Liver (tissue), 9 donors: ENCODE results near the gene IFNGR2. TPM values are rescaled to one million over a fixed set of nuclear protein-coding genes. Genes with fewer than 3 reads are reported as not detected.

Source experiments
- DNase-seq: peaks from one replicate; pipeline ENCODE4 v3.0.0-alpha.2; 2017; ENCODE audit warnings: low spot score
- H3K27ac ChIP-seq, 2 donors: one replicate each; pipeline ENCODE4 v1.7.0; 2013; ENCODE audit warnings: inconsistent platforms in 2 of 2, low read length in 2 of 2, control low read depth in 1 of 2, low read depth in 1 of 2, mild to moderate bottlenecking in 1 of 2
- H3K27me3 ChIP-seq, 4 donors: one replicate each; pipeline versions ENCODE4 v1.6.1 to v1.7.0; 2013; ENCODE audit warnings: low read length in 3 of 4, inconsistent platforms in 1 of 4, mild to moderate bottlenecking in 1 of 4, moderate library complexity in 1 of 4; ENCODE audit not compliant: control insufficient read depth in 4 of 4, insufficient read depth in 4 of 4
- H3K36me3 ChIP-seq, 4 donors: one replicate each; pipeline versions ENCODE4 v1.6.1 to v1.7.0; 2013; ENCODE audit warnings: low read length in 3 of 4, mild to moderate bottlenecking in 3 of 4, low read depth in 1 of 4, moderate library complexity in 1 of 4; ENCODE audit not compliant: control insufficient read depth in 4 of 4, insufficient read depth in 3 of 4
- H3K4me1 ChIP-seq, 4 donors: one replicate each; pipeline versions ENCODE4 v1.6.1 to v1.7.0; 2013; ENCODE audit warnings: low read length in 3 of 4, mild to moderate bottlenecking in 3 of 4, moderate library complexity in 1 of 4; ENCODE audit not compliant: control insufficient read depth in 4 of 4, insufficient read depth in 4 of 4
- H3K4me3 ChIP-seq, 3 donors: one replicate each; pipeline versions ENCODE4 v1.6.1 to v1.7.0; 2013; ENCODE audit warnings: low read length in 3 of 3, control low read depth in 1 of 3, low read depth in 1 of 3, mild to moderate bottlenecking in 1 of 3
- H3K9ac ChIP-seq, 2 donors: one replicate each; pipeline ENCODE4 v1.7.0; 2013; ENCODE audit warnings: low read length in 2 of 2, mild to moderate bottlenecking in 2 of 2, moderate library complexity in 2 of 2, control low read depth in 1 of 2, low read depth in 1 of 2
- H3K9me3 ChIP-seq, 4 donors: one replicate each; pipeline versions ENCODE4 v1.6.1 to v1.7.0; 2013; ENCODE audit warnings: low read length in 3 of 4; ENCODE audit not compliant: control insufficient read depth in 4 of 4
- ATF3 ChIP-seq: IDR thresholded peaks from 2 replicates; pipeline ENCODE4 v1.6.1; 2016; ENCODE audit warnings: antibody characterized with exemption
- CTCF ChIP-seq: fragments of 150-350 bp; IDR thresholded peaks from 2 replicates; pipeline ENCODE4 v1.5.1; 2017; ENCODE audit warnings: improper control_type of control experiment, low read depth, low read length; ENCODE audit not compliant: missing input control
- EGR1 ChIP-seq, 2 donors: IDR thresholded peaks; 2 replicates each; pipeline ENCODE4 v1.6.1; 2016 to 2018; ENCODE audit warnings: antibody characterized with exemption in 2 of 2, low read depth in 2 of 2
- FOXA1 ChIP-seq: IDR thresholded peaks from 2 replicates; pipeline ENCODE4 v1.6.1; 2016; ENCODE audit warnings: antibody characterized with exemption
- FOXA2 ChIP-seq: IDR thresholded peaks from 2 replicates; pipeline ENCODE4 v1.6.1; 2016; ENCODE audit warnings: antibody characterized with exemption
- GABPA ChIP-seq, 2 donors: IDR thresholded peaks in 1 of 2; conservative IDR thresholded peaks in 1 of 2; 2 replicates each; pipeline ENCODE4 v1.6.1; 2016; ENCODE audit warnings: antibody characterized with exemption in 2 of 2, mild to moderate bottlenecking in 1 of 2, moderate library complexity in 1 of 2
- HNF4A ChIP-seq, 2 donors: conservative IDR thresholded peaks; 2 replicates each; pipeline ENCODE4 v1.6.1; 2016; ENCODE audit warnings: antibody characterized with exemption in 2 of 2, mild to moderate bottlenecking in 2 of 2
- HNF4G ChIP-seq: IDR thresholded peaks from 2 replicates; pipeline ENCODE4 v1.6.1; 2016; ENCODE audit warnings: antibody characterized with exemption
- JUND ChIP-seq, 2 donors: IDR thresholded peaks; 2 replicates each; pipeline ENCODE4 v1.6.1; 2016; ENCODE audit warnings: antibody characterized with exemption in 2 of 2
- MAX ChIP-seq: IDR thresholded peaks from 2 replicates; pipeline ENCODE4 v1.6.1; 2016; ENCODE audit warnings: antibody characterized with exemption
- NR2F2 ChIP-seq: IDR thresholded peaks from 2 replicates; pipeline ENCODE4 v1.6.1; 2016; ENCODE audit warnings: antibody characterized with exemption
- RAD21 ChIP-seq, 2 donors: IDR thresholded peaks; 2 replicates each; pipeline ENCODE4 v1.6.1; 2016; ENCODE audit warnings: antibody characterized with exemption in 2 of 2, mild to moderate bottlenecking in 2 of 2
- REST ChIP-seq: IDR thresholded peaks from 2 replicates; pipeline ENCODE4 v1.6.1; 2016; ENCODE audit warnings: antibody characterized with exemption, mild to moderate bottlenecking
- RXRA ChIP-seq, 2 donors: IDR thresholded peaks; 2 replicates each; pipeline ENCODE4 v1.6.1; 2017 to 2018; ENCODE audit warnings: antibody characterized with exemption in 2 of 2, mild to moderate bottlenecking in 1 of 2
- SP1 ChIP-seq: IDR thresholded peaks from 2 replicates; pipeline ENCODE4 v1.6.1; 2018; ENCODE audit warnings: antibody characterized with exemption, mild to moderate bottlenecking
- TAF1 ChIP-seq: conservative IDR thresholded peaks from 2 replicates; pipeline ENCODE4 v1.6.1; 2016; ENCODE audit warnings: antibody characterized with exemption, mild to moderate bottlenecking
- YY1 ChIP-seq: IDR thresholded peaks from 2 replicates; pipeline ENCODE4 v1.6.1; 2016; ENCODE audit warnings: antibody characterized with exemption, mild to moderate bottlenecking
- ZBTB33 ChIP-seq: IDR thresholded peaks from 2 replicates; pipeline ENCODE4 v1.6.1; 2016; ENCODE audit warnings: antibody characterized with exemption
- WGBS: extraction: QIAGEN DNeasy Blood & Tissue Kit; methylation state at CpG from one replicate; pipeline ENCODE4 v1.1.7; 2013; 5-methylcytosine and 5-hydroxymethylcytosine counted together
- polyA plus RNA-seq, 2 donors: library from polyadenylated mRNA; stranded (reverse) in 1 of 2; unstranded in 1 of 2; fragments of 200-250 nt in 1 of 2; fragments of >200 nt in 1 of 2; fragmentation: Nextera tagmentation in 1 of 2; extraction: Ambion mirVana in 1 of 2; gene quantifications; one replicate each; pipeline versions ENCODE4 v1.2.1 to v1.2.3, GENCODE V29; 2013 to 2015
- total RNA-seq, 2 donors: library from RNA; depleted of rRNA; stranded (reverse); fragments of >200 nt; gene quantifications; one replicate each; pipeline ENCODE4 v1.2.3, GENCODE V29; 2014
- donor health status: healthy.
- donor health status: healthy.
- donor health status: healthy.
- donor health status: healthy.
- donor health status: healthy.

The IFNGR2 gene
- total and polyA plus RNA-seq, 4 donors, result 23.0 to 24.3 (median 23.4) TPM

- TF ChIP-seq FOXA1, result no peak
- no peak for TF ChIP-seq ATF3
- TF ChIP-seq GABPA (IDR thresholded peaks at IDR 0.05 in 1 of 2, conservative IDR thresholded peaks at IDR 0.05 in 1 of 2), result no peak
- TF ChIP-seq MAX, result peak; percentile 10
- no peak for TF ChIP-seq HNF4G
- TF ChIP-seq TAF1, result no peak
- TF ChIP-seq HNF4A (conservative IDR thresholded peaks at IDR 0.05), result peak in 1 of 2 donors; percentile 53
- no peak for TF ChIP-seq CTCF
- TF ChIP-seq ZBTB33, result no peak
- TF ChIP-seq EGR1 (IDR thresholded peaks at IDR 0.05; ENCODE audit: low read depth in 2 of 2), result no peak
- no peak for TF ChIP-seq NR2F2
- TF ChIP-seq JUND (IDR thresholded peaks at IDR 0.05), result no peak
- peak; percentile 89 to 92 for TF ChIP-seq RXRA (IDR thresholded peaks at IDR 0.05)
- no peak for TF ChIP-seq FOXA2
- TF ChIP-seq YY1, result peak; percentile 77
- peak; percentile 57 for TF ChIP-seq REST
- peak in 1 of 2 donors; percentile 28 for TF ChIP-seq RAD21 (IDR thresholded peaks at IDR 0.05)
- peak; percentile 83 for TF ChIP-seq SP1
- peak overlapping the region; percentile 64 to 71 for H3K27ac ChIP-seq
- no peaks in the 10 kb centered on the region for H3K9me3 ChIP-seq
- H3K27me3 ChIP-seq, result no peaks in the 10 kb centered on the region
- H3K36me3 ChIP-seq, result peaks cover 5 to 30% (median 18%) of the 10 kb centered on the region in 4 donors
- peaks cover 6 to 31% (median 21%) of the 10 kb centered on the region in 4 donors for H3K4me1 ChIP-seq
- no peak overlapping the region for H3K4me3 ChIP-seq
- 26% methylated on average over 9 of the region's 9 CpGs for WGBS
- H3K9ac ChIP-seq, result peak overlapping the region in 1 of 2 donors; percentile 14
- peak; percentile 42 for DNase-seq
Measured at GRCh38 chr21:33412832-33413519, 9.8 kb downstream of the IFNGR2 start.
